Neural progenitor cell (in vitro differentiated cells): ENCODE data around the gene CLEC10A.

Experiments
- EZH2 ChIP-seq: fragments of 200-600 bp; sonication (generic); IDR thresholded peaks from 2 replicates; pipeline ENCODE4 v1.6.1; 2017; ENCODE audit warnings: antibody characterized with exemption, mild to moderate bottlenecking, moderate library complexity
- EZH2phosphoT487 ChIP-seq: fragments of 200-600 bp; sonication (generic); IDR thresholded peaks from 2 replicates; pipeline ENCODE4 v1.6.1; 2017; ENCODE audit warnings: antibody characterized with exemption
- TF ChIP-seq, protein P1 (sequence below): fragments of 200-600 bp; sonication (generic); IDR thresholded peaks from 2 replicates; pipeline ENCODE4 v1.5.1; 2017; ENCODE audit warnings: antibody characterized with exemption, mild to moderate bottlenecking

DNA sequence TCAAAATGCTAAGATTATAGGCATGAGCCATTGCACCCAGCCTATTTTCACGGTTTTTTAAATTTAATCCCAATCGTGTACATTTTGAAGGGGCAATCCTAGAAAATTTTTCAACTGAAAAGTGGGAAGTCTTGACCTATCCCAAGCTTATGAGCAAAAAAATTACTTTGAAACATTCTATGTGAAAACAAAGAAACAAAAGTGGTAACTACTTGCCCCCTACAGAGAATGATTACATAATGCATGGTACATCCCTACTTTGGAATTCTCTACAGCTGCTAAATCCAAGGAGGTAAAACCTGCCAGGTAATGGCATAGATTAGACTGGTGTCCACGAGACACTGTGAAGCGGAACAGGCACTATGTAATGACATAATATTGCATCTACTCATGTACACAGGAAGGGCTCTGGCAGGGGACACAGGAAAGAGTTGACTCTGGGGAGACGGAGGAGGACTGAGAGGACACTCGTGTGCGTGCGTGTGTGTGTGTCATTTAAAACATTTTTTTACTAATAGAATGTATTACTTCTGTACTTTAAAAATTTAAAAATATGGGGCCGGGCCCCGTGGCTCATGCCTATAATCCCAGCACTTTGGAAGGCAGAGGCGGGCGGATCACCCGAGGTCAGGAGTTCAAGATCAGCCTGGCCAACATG, 18.9 kb upstream of the CLEC10A start:
- no peak for TF ChIP-seq EZH2
- TF ChIP-seq, protein P1, sequence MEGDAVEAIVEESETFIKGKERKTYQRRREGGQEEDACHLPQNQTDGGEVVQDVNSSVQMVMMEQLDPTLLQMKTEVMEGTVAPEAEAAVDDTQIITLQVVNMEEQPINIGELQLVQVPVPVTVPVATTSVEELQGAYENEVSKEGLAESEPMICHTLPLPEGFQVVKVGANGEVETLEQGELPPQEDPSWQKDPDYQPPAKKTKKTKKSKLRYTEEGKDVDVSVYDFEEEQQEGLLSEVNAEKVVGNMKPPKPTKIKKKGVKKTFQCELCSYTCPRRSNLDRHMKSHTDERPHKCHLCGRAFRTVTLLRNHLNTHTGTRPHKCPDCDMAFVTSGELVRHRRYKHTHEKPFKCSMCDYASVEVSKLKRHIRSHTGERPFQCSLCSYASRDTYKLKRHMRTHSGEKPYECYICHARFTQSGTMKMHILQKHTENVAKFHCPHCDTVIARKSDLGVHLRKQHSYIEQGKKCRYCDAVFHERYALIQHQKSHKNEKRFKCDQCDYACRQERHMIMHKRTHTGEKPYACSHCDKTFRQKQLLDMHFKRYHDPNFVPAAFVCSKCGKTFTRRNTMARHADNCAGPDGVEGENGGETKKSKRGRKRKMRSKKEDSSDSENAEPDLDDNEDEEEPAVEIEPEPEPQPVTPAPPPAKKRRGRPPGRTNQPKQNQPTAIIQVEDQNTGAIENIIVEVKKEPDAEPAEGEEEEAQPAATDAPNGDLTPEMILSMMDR: no peak
- TF ChIP-seq EZH2phosphoT487: no peak
